Measurements from ENCODE around the gene DDR1. TPM values are rescaled to one million over a fixed set of nuclear protein-coding genes. Genes with fewer than 3 reads are reported as not detected.
"Not testable (repeated sequence)": the region's sequence is repeated elsewhere in the genome, so short reads cannot be mapped to it uniquely, and the experiment has no call there.

The DDR1 gene
- total RNA-seq, 1 experiment from 2014 or later, result 108 TPM

GRCh38 chr6:30902709-30903108 lies 18.4 kb downstream of the DDR1 start:
- no peaks in the 10 kb centered on the region for H3K9me3 ChIP-seq (ENCODE audit: low read length)
- no peaks in the 10 kb centered on the region for H3K4me1 ChIP-seq (ENCODE audit: insufficient read depth, low read length)
- ChIA-PET POLR2A (ENCODE audit: unreplicated experiment) (no interaction called here), CTCF (no interaction called here)
- no peaks in the 10 kb centered on the region for H3K27me3 ChIP-seq (ENCODE audit: low read length)
- intact Hi-C loops (cut with micrococcal nuclease), result no loop called here
- H2AFZ ChIP-seq (ENCODE audit: low read length), result no peak overlapping the region
- H3K9me2 ChIP-seq (replicated peaks; ENCODE audit: low read length), result no peaks in the 10 kb centered on the region
- no peaks in the 10 kb centered on the region for H3F3A ChIP-seq (ENCODE audit: low read length, unreplicated experiment)
- ATAC-seq (no peak), DNase-seq (no peak)
- H3K27ac ChIP-seq (ENCODE audit: low read length), result no peak overlapping the region
- BruUV-seq (replicated peaks), result no TSS peak
- no peak overlapping the region for H3K4me2 ChIP-seq (ENCODE audit: low read length)
- H4K20me1 ChIP-seq (ENCODE audit: low read length), result no peaks in the 10 kb centered on the region
- peaks cover 19% of the 10 kb centered on the region; the same call in 1 of the 2 replicates for H3K36me3 ChIP-seq (ENCODE audit: low read depth, low read length)
- no peak overlapping the region for H3K9ac ChIP-seq (ENCODE audit: low read length)
- H3K4me3 ChIP-seq (ENCODE audit: low read length), result no peak overlapping the region
- no peaks in the 10 kb centered on the region for H3K79me2 ChIP-seq (ENCODE audit: low read length)
- TF ChIP-seq CTCF (conservative IDR thresholded peaks at IDR 0.05; ENCODE audit: low read depth, low read length) (no peak), EZH2 (IDR thresholded peaks at IDR 0.05; ENCODE audit: low read length, unreplicated experiment) (no peak), EZH2phosphoT487 (IDR thresholded peaks at IDR 0.05; ENCODE audit: borderline replicate concordance, low read length) (no peak)

GRCh38 chr6:30903236-30903635 lies 18.9 kb downstream of the DDR1 start:
- ChIA-PET POLR2A (ENCODE audit: unreplicated experiment) (no interaction called here), CTCF (no interaction called here)
- no peaks in the 10 kb centered on the region for H4K20me1 ChIP-seq (ENCODE audit: low read length)
- no peaks in the 10 kb centered on the region for H3F3A ChIP-seq (ENCODE audit: low read length, unreplicated experiment)
- no peak overlapping the region for H3K4me2 ChIP-seq (ENCODE audit: low read length)
- no peak overlapping the region for H2AFZ ChIP-seq (ENCODE audit: low read length)
- H3K4me3 ChIP-seq (ENCODE audit: low read length), result no peak overlapping the region
- no peaks in the 10 kb centered on the region for H3K4me1 ChIP-seq (ENCODE audit: insufficient read depth, low read length)
- H3K27me3 ChIP-seq (ENCODE audit: low read length), result no peaks in the 10 kb centered on the region
- ATAC-seq (no peak), DNase-seq (no peak)
- no peak overlapping the region for H3K9ac ChIP-seq (ENCODE audit: low read length)
- H3K36me3 ChIP-seq (ENCODE audit: low read depth, low read length), result peaks cover 14% of the 10 kb centered on the region; the same call in 1 of the 2 replicates
- intact Hi-C loops (cut with micrococcal nuclease), result no loop called here
- H3K27ac ChIP-seq (ENCODE audit: low read length), result no peak overlapping the region
- H3K9me2 ChIP-seq (replicated peaks; ENCODE audit: low read length), result no peaks in the 10 kb centered on the region
- no TSS peak for BruUV-seq (replicated peaks)
- peaks cover 2% of the 10 kb centered on the region for H3K79me2 ChIP-seq (ENCODE audit: low read length)
- H3K9me3 ChIP-seq (ENCODE audit: low read length), result no peaks in the 10 kb centered on the region
- TF ChIP-seq CTCF (conservative IDR thresholded peaks at IDR 0.05; ENCODE audit: low read depth, low read length) (no peak), EZH2phosphoT487 (IDR thresholded peaks at IDR 0.05; ENCODE audit: borderline replicate concordance, low read length) (no peak), EZH2 (IDR thresholded peaks at IDR 0.05; ENCODE audit: low read length, unreplicated experiment) (no peak)

- H3F3A ChIP-seq (ENCODE audit: low read length, unreplicated experiment); DNase-seq; H3K27me3 ChIP-seq (ENCODE audit: low read length); H3K9me2 ChIP-seq (replicated peaks; ENCODE audit: low read length); H3K27ac ChIP-seq (ENCODE audit: low read length); H3K36me3 ChIP-seq (ENCODE audit: low read depth, low read length); ATAC-seq; H3K4me1 ChIP-seq (ENCODE audit: insufficient read depth, low read length); intact Hi-C loops (cut with micrococcal nuclease); H4K20me1 ChIP-seq (ENCODE audit: low read length); H3K9ac ChIP-seq (ENCODE audit: low read length); H3K9me3 ChIP-seq (ENCODE audit: low read length): not testable (repeated sequence)
- ChIA-PET CTCF (interaction anchor here (0.6 to 1.0 kb wide), 2 partner anchors 172 to 218 kb away, joined by 3 read pairs; no protein-coding TSS in a partner anchor), POLR2A (ENCODE audit: unreplicated experiment) (interaction anchor here (0.5 to 0.9 kb wide), 4 partner anchors 22 to 176 kb away, joined by 3 to 7 read pairs (median 4); no protein-coding TSS in a partner anchor)
- Histone ChIP-seq H2AFZ (ENCODE audit: low read length) (0 out of 2 replicates have a peak overlapping the region, but pooled peaks have one; percentile 58), H3K4me3 (ENCODE audit: low read length) (peak overlapping the region; percentile 100), H3K4me2 (ENCODE audit: low read length) (peak overlapping the region; percentile 88), H3K79me2 (ENCODE audit: low read length) (peaks cover 18% of the 10 kb centered on the region)
- TSS peak; percentile 51 for BruUV-seq (replicated peaks)
These were observed 23.0 kb downstream of the DDR1 start for GRCh38 chr6:30907290-30907757.

Data from PC-3 (cell line).